GM12872 (cell line): ENCODE measurements around the gene ILDR1.

Experiments
- CTCF ChIP-seq: IDR thresholded peaks from 3 replicates; pipeline ENCODE4 v1.5.1; 2011; ENCODE audit warnings: low read depth, mild to moderate bottlenecking, low read length, moderate library complexity; ENCODE audit not compliant: insufficient read depth

ILDR1 gene

DNA sequence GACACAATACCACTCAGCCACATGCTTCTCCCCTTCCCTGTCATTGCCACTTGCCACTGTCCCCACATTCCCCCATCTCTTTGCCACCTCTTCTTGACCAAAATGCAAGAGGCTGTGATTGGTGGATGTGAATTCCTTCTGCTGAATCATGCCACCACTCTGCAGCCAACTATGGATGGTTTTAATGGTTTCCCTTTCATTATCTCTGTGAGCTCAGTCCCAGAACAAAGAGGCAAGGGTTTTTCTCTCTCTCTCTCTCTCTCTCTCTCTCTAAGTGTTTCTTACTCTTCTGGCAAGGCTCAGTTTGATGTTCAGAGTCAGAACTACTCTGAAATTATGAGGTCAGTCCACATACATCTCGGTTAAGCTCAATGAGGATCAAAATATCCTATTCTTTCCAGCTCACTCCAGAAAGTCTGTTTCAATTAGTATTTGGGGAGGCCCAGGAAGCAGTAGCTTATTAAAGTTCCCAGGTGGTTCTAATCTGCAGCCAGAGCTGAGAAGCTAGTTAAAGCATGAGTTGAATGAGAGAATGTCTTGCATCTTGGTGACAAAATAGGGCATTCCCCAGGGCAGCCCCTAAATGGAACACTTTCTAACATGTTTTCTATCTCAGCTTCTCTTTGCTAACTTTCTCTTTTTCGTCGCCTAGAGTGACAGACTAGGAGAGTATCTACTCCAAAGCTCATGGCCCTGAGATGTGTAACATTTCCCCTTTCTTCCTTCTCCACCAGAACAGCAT lies 8.5 kb upstream of the ILDR1 start:
- no peak for TF ChIP-seq CTCF

GRCh38 chr3:122025296-122025695 lies 3.2 kb upstream of the ILDR1 start:
- TF ChIP-seq CTCF, result no peak

DNA sequence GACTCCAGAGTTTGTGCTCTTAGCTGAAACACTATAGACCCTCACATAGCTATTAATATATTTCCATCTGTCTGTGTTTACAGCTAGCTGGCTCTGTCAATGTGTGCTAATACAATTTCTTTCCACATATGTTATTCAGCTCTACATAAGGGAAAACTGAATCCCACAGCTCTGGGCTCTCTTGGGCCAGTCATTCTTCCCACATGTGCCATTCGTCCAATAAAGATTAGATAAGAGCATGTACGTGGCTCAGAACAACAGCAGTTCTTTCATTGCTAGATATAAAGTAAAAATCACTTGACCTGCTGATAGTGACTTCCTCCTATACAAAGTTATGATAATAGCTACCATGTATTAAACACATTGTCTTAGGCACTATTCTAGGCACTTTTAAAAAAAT lies 2.8 kb upstream of the ILDR1 start:
- no peak for TF ChIP-seq CTCF

- TF ChIP-seq CTCF, result 0 out of 3 replicates have a peak, but pooled peaks have one; percentile 15
Observed at GRCh38 chr3:122023335-122023910, 1.4 kb upstream of the ILDR1 start.

DNA sequence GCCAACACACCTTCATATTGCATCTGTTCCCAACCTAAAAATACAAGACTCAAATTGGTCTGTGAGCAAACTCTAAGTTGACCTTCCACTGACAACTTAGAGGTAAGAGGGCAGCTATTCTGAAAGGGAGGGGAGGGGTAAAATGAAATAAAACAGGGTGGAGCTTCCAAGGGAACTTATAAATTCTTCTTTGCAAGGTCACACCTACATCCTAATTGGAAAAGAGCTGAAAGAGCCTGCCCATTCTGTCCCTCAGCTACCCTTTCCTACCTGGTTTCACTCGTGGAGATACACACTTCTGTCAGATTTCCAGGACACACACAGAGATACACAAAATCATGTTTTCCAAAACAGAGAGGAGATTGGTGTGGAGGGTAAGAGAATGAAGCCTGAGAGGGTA lies 1.0 kb downstream of the ILDR1 start:
- TF ChIP-seq CTCF, result no peak

DNA sequence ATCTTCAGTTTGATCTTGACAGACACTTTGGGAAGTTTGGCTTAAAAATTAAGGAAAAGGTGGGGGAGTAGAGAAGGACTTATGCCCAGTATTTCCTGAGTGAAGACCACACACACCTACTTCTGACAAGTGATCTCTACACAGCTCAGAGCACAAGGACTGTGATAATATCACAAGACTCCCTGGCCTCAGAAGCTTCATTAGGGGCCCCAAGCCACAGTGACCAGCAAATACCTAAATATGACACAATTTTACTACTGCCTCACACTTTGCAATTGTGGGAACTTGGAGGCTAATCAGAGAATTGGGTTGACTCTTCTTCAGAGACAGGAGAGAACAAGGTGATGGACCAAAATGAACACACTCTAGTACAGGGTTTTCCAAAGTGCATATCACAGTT lies 2.6 kb downstream of the ILDR1 start:
- no peak for TF ChIP-seq CTCF

DNA sequence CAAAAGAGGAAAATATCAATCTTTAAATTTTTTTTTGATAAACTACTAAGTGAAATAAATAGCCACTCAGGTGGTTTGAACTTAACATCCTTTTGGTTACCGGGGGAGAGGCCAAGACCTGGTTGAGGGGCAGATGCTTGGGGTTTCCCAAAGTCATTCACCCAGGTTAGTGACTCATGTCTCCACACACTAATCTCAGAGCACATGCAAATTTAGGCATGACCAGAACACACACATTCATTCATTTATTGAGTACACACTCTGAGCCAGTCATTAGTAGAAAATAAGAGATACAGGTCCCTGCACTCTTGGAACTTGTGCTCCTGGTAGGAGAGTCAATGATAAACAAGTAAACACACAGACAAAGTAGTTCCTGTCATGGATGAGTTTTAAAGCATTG lies 7.3 kb downstream of the ILDR1 start:
- no peak for TF ChIP-seq CTCF
